GM12864 (cell line): Measurements from ENCODE around the gene CBFB.

Source experiments
- DNase-seq: peaks from one replicate; pipeline ENCODE4 v3.0.0-alpha.2; 2011; ENCODE audit warnings: low read depth
- H3K4me3 ChIP-seq: 2 replicates; pipeline ENCODE4 v1.5.1; 2011; ENCODE audit warnings: mild to moderate bottlenecking, low read depth, low read length, control low read depth
- CTCF ChIP-seq: IDR thresholded peaks from 2 replicates; pipeline ENCODE4 v1.5.1; 2011; ENCODE audit warnings: low read depth, mild to moderate bottlenecking, moderate library complexity, low read length, control low read depth, inconsistent platforms; ENCODE audit errors: missing control alignments

Gene CBFB

GRCh38 chr16:67023689-67024088 is 5.3 kb upstream of the CBFB start:
- TF ChIP-seq CTCF = no peak
- DNase-seq = no peak

GRCh38 chr16:67024384-67025209 is 4.4 kb upstream of the CBFB start:
- H3K4me3 ChIP-seq = no peak overlapping the region
- DNase-seq = no peak
- TF ChIP-seq CTCF = no peak

More at GRCh38 chr16:67023689-67024088, 5.3 kb upstream of the CBFB start:
- no peak overlapping the region for H3K4me3 ChIP-seq

- TF ChIP-seq CTCF = no peak
- no peak overlapping the region for H3K4me3 ChIP-seq
- DNase-seq = no peak
These were observed 3.8 kb upstream of the CBFB start for GRCh38 chr16:67025210-67025550.

- TF ChIP-seq CTCF = no peak
- no peak overlapping the region for H3K4me3 ChIP-seq
- DNase-seq = no peak
These were observed 2.4 kb upstream of the CBFB start for GRCh38 chr16:67026570-67026969.

- no peak for DNase-seq
- no peak for TF ChIP-seq CTCF
- no peak overlapping the region for H3K4me3 ChIP-seq
These were observed 1.9 kb upstream of the CBFB start for GRCh38 chr16:67027046-67027445.

- no peak for TF ChIP-seq CTCF
- peak overlapping the region; percentile 59 for H3K4me3 ChIP-seq
- no peak for DNase-seq
These were observed 718 bp upstream of the CBFB start for GRCh38 chr16:67028167-67028695.
